Measurements from ENCODE around the gene KMT2B. TPM values are rescaled to one million over a fixed set of nuclear protein-coding genes. Genes with fewer than 3 reads are reported as not detected.

KMT2B gene
- total and polyA plus RNA-seq, 4 donors: 8.2 to 42.2 (median 28.5) TPM

DNA sequence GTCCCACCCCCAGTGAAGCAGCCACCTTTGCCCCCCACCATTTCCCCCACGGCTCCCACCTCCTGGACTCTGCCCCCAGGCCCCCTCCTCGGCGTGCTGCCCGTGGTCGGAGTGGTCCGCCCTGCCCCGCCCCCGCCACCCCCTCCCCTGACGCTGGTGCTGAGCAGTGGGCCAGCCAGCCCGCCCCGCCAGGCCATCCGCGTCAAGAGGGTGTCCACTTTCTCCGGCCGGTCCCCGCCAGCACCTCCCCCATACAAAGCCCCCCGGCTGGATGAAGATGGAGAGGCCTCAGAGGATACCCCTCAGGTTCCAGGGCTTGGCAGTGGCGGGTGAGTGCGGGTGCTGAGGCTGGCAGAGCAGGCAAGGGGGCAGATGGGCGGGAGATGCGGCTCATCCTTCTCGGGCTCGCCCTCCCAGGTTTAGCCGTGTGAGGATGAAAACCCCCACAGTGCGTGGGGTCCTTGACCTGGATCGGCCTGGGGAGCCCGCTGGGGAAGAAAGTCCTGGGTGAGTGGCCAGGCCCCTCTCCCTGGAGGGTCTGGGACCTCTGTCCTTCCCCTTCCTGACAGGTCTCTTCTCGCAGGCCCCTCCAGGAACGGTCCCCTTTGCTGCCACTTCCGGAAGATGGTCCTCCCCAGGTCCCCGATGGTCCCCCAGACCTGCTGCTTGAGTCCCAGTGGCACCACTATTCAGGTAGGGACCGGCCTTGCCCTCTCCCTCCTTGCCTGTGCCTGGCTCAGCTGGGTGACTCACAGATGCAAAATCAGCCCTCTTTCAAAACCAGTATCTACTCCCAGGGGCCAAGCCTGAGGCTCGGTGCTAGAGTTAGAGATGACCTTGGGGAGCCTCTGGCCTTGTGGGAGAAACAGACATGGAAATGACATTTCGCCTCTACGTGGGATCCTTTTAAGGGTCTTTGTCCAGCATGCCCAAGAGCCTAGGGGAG, 15.7 kb downstream of the KMT2B start:
- 93% methylated on average over 23 of the region's 35 CpGs for WGBS (ENCODE audit: insufficient coverage)
- H3K4me3 ChIP-seq (ENCODE audit: low read depth, low read length): no peak overlapping the region
- no peaks in the 10 kb centered on the region for H3K9me3 ChIP-seq (ENCODE audit: control insufficient read depth, insufficient read depth, low read length)
- no peak for DNase-seq (ENCODE audit: low read depth in 4 of 6, low spot score in 6 of 6)
- H3K4me1 ChIP-seq (ENCODE audit: control insufficient read depth, insufficient read depth, low read length): no peaks in the 10 kb centered on the region
- H3K27me3 ChIP-seq (ENCODE audit: control insufficient read depth, insufficient read depth, low read length): no peaks in the 10 kb centered on the region
- H3K36me3 ChIP-seq (ENCODE audit: control insufficient read depth, insufficient read depth, low read length): peaks cover 98% of the 10 kb centered on the region
- no peak overlapping the region for H3K27ac ChIP-seq (ENCODE audit: low read depth, low read length)

DNA sequence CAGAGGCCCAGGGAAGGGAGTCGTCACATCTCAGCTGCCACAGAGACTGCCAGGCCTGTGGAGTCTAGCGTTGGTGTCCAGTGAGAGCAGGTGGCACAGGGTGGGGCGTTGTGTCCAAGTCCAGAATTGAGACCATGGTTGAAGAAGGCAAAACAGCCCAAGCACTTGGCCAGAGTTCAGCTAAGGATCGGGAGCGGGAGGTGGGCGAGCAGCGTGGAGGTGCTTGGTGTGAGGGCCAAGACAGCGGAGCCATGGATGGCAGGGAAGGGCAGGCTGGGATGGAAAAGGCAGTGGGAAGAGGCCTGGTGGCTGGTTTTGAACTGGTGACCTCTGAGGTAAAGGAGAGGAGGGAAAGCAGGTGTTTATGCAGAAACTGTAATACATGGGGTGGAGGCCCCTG, 16.5 kb downstream of the KMT2B start:
- H3K27ac ChIP-seq (ENCODE audit: low read depth, low read length): no peak overlapping the region
- WGBS (ENCODE audit: insufficient coverage): 98% methylated on average over 8 of the region's 8 CpGs
- H3K36me3 ChIP-seq (ENCODE audit: control insufficient read depth, insufficient read depth, low read length): peaks cover 98% of the 10 kb centered on the region

DNA sequence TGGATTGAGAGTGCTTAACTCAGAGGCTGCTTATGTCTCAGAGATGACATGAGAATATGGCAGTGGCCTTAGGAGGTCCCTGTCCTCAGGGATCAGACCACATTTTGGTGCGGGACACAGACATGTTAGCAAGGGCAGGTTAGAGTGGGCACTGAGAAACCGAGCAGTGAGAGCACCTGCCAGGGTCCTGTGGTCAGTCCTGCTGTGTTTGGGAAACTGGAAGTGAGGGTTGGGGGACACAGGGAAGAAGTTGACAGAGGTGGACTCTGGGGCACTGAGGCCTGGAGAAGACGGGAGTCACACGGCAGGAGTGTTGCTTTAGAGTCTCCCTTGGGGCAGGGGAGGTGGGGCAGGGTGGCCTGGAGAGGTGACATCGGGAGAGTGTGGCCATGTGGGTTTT, 17.1 kb downstream of the KMT2B start:
- Histone ChIP-seq H3K9me3 (ENCODE audit: control insufficient read depth, insufficient read depth, low read length) (no peaks in the 10 kb centered on the region), H3K27me3 (ENCODE audit: control insufficient read depth, insufficient read depth, low read length) (no peaks in the 10 kb centered on the region), H3K4me3 (ENCODE audit: low read depth, low read length) (no peak overlapping the region), H3K27ac (ENCODE audit: low read depth, low read length) (no peak overlapping the region), H3K4me1 (ENCODE audit: control insufficient read depth, insufficient read depth, low read length) (peaks cover 7% of the 10 kb centered on the region), H3K36me3 (ENCODE audit: control insufficient read depth, insufficient read depth, low read length) (peaks cover 98% of the 10 kb centered on the region)
- DNase-seq (ENCODE audit: low read depth in 4 of 6, low spot score in 6 of 6): no peak
- 97% methylated on average over 4 of the region's 5 CpGs for WGBS (ENCODE audit: insufficient coverage)

More for the DNA sequence above, 16.5 kb downstream of the KMT2B start:
- DNase-seq (ENCODE audit: low read depth in 4 of 6, low spot score in 6 of 6): no peak
- H3K27me3 ChIP-seq (ENCODE audit: control insufficient read depth, insufficient read depth, low read length): no peaks in the 10 kb centered on the region
- H3K4me3 ChIP-seq (ENCODE audit: low read depth, low read length): no peak overlapping the region
- H3K9me3 ChIP-seq (ENCODE audit: control insufficient read depth, insufficient read depth, low read length): no peaks in the 10 kb centered on the region
- H3K4me1 ChIP-seq (ENCODE audit: control insufficient read depth, insufficient read depth, low read length): peaks cover under 1% of the 10 kb centered on the region

DNA sequence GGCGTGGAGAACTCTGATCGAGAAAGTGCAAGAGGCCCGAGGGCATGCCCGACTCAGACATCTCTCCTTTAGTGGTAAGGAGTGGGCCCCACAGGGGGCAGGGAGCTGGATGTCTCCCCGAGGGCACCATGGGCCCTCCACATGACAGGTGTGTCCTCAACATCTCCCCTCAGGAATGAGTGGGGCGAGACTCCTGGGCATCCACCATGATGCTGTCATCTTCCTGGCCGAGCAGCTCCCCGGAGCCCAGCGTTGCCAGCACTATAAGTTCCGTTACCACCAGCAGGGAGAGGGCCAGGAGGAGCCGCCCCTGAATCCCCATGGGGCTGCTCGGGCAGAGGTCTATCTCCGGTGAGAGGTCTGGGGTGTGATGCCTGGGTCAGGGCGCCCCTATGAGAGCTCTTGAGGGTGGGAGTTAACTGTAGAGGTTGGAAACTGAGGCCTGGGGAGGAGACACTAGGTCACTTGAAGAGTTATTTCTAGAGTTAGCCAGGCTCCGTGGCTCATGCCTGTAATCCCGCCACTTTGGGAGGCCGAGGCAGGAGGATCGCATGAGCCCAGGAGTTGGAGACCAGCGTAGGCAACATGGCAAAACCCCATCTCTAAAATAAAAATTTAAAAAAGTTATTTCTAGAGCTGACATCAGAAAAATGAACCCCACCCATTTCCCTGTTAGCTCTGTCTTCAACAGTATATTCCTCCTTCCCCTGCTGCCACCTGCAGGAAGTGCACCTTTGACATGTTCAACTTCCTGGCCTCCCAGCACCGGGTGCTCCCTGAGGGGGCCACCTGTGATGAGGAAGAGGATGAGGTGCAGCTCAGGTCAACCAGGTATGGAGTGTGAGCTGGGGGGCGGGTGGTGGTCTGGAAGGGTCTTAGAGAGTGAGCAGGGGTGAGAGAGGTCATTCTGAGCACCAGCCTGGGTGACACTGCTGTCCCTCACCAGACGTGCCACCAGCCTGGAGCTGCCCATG, 19.4 kb downstream of the KMT2B start:
- Histone ChIP-seq H3K4me1 (ENCODE audit: control insufficient read depth, insufficient read depth, low read length) (peaks cover 26% of the 10 kb centered on the region), H3K4me3 (ENCODE audit: low read depth, low read length) (no peak overlapping the region), H3K9me3 (ENCODE audit: control insufficient read depth, insufficient read depth, low read length) (no peaks in the 10 kb centered on the region), H3K27ac (ENCODE audit: low read depth, low read length) (no peak overlapping the region), H3K36me3 (ENCODE audit: control insufficient read depth, insufficient read depth, low read length) (peaks cover 75% of the 10 kb centered on the region), H3K27me3 (ENCODE audit: control insufficient read depth, insufficient read depth, low read length) (no peaks in the 10 kb centered on the region)
- DNase-seq (ENCODE audit: low read depth in 4 of 6, low spot score in 6 of 6): no peak
- 89% methylated on average over 18 of the region's 22 CpGs for WGBS (ENCODE audit: insufficient coverage)

DNA sequence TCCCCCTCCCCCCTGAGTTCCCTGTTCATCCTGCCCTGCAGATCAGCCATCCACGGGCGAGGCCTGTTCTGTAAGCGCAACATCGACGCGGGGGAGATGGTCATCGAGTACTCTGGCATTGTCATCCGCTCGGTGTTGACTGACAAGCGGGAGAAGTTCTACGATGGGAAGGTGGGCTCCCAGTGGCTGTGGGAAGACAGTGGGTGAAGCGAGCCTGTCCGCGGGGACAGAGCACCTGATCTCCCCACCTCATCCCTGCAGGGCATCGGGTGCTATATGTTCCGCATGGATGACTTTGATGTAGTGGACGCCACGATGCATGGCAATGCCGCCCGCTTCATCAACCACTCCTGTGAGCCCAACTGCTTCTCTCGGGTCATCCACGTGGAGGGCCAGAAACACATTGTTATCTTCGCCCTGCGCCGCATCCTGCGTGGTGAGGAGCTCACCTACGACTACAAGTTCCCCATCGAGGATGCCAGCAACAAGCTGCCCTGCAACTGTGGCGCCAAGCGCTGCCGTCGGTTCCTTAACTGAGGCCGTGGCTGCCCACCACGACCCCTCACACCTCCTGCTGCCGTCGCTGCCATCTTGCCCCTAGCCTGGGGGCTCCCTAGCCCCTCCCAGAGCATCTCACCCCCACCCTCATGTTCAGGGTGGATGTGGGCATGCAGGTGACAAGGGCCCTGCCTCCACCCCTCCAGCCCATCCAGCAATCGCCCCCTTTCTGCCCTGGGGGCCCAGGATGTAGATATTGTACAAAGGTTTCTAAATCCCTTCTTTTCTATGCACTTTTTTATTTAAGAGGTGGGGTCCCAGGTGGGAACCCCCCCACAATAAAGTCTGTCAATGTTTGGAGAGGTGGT, 20.5 kb downstream of the KMT2B start:
- H3K27ac ChIP-seq (ENCODE audit: low read depth, low read length): no peak overlapping the region
- peaks cover 26% of the 10 kb centered on the region for H3K4me1 ChIP-seq (ENCODE audit: control insufficient read depth, insufficient read depth, low read length)
- H3K36me3 ChIP-seq (ENCODE audit: control insufficient read depth, insufficient read depth, low read length): peaks cover 75% of the 10 kb centered on the region
- DNase-seq (ENCODE audit: low read depth in 4 of 6, low spot score in 6 of 6): no peak
- 95% methylated on average over 23 of the region's 37 CpGs for WGBS (ENCODE audit: insufficient coverage)
- no peak overlapping the region for H3K4me3 ChIP-seq (ENCODE audit: low read depth, low read length)
- no peaks in the 10 kb centered on the region for H3K9me3 ChIP-seq (ENCODE audit: control insufficient read depth, insufficient read depth, low read length)
- no peaks in the 10 kb centered on the region for H3K27me3 ChIP-seq (ENCODE audit: control insufficient read depth, insufficient read depth, low read length)

DNA sequence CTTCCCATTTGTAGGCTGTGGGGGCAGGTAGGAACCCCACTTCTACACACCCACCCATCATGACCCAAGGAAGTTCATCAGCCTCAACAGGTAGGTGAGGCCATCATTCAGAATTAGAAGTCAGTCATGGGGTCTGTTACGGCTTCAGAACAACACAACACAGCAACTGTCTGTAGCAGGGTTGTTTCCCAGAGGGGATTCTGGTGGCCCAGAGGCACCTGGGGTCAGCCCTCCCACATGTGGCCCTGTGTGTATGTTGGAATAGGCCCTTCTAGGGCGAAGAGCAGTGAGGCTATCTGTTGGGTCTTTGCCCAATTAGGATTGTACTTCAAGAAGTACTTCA, 21.1 kb downstream of the KMT2B start:
- 80% methylated on average over 2 of the region's 2 CpGs for WGBS (ENCODE audit: insufficient coverage)
- Histone ChIP-seq H3K9me3 (ENCODE audit: control insufficient read depth, insufficient read depth, low read length) (no peaks in the 10 kb centered on the region), H3K27me3 (ENCODE audit: control insufficient read depth, insufficient read depth, low read length) (no peaks in the 10 kb centered on the region), H3K4me3 (ENCODE audit: low read depth, low read length) (no peak overlapping the region), H3K36me3 (ENCODE audit: control insufficient read depth, insufficient read depth, low read length) (peaks cover 75% of the 10 kb centered on the region), H3K4me1 (ENCODE audit: control insufficient read depth, insufficient read depth, low read length) (peaks cover 28% of the 10 kb centered on the region), H3K27ac (ENCODE audit: low read depth, low read length) (no peak overlapping the region)
- DNase-seq (ENCODE audit: low read depth in 4 of 6, low spot score in 6 of 6): no peak

DNA sequence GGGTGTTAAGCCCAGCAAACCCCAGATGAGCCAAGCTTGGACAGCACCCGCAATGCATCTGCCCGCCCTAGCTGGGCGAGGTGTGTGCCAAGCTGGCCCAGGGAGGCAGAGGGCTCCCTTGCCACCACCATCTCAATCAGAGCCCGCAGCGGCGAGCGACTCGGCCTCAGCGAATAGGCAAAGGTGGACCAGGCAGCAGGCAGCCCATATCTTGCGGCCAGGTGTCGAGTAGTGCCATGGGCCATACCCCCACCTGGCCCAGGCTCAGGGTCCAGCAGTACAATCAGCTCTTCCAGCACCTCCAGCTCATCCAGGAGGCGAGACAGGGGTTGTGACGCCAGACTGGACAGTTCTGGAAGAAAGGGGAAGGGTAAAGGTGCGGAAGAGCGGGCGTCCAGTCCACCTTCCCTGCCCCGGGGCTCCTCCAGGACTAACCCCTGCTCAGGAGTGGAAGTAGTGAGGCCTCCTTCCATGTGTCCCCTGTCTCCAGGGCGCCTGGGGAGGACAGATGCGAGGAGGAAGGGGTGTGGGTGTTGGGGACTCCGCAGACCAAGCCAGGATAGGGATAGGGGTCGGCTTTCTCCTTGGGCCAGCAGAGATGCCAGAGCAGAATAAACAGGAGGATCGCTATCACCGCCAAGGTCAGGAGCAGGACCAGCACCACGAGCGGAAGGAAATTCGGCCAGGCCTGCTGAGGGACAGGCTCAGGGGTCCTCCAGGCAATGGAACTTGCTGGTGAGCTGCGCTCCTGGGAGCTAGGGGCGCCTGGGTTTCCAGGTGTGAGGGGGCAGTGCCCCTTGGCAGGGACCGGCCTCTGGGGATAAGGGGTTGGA, 21.7 kb downstream of the KMT2B start:
- Histone ChIP-seq H3K27ac (ENCODE audit: low read depth, low read length) (no peak overlapping the region), H3K36me3 (ENCODE audit: control insufficient read depth, insufficient read depth, low read length) (peaks cover 72% of the 10 kb centered on the region), H3K4me3 (ENCODE audit: low read depth, low read length) (peak overlapping the region; percentile 61), H3K9me3 (ENCODE audit: control insufficient read depth, insufficient read depth, low read length) (no peaks in the 10 kb centered on the region), H3K4me1 (ENCODE audit: control insufficient read depth, insufficient read depth, low read length) (peaks cover 35% of the 10 kb centered on the region), H3K27me3 (ENCODE audit: control insufficient read depth, insufficient read depth, low read length) (no peaks in the 10 kb centered on the region)
- DNase-seq (ENCODE audit: low read depth in 4 of 6, low spot score in 6 of 6): no peak
- 79% methylated on average over 25 of the region's 29 CpGs for WGBS (ENCODE audit: insufficient coverage)

DNA sequence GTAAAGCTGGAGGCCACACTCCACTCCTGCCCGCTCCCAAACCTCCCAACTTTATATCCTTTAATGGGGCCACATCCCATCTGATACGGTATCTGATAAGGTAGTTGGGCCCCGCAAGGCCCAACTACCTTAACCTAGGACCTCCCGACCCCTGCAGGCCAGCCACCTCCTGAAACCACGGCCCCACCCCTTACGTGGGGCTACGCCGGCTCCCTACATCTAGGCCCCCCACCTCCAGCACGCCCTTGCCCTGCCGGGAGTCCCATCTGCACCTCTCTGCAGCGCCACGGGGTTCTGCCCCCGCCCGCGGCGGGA, 22.3 kb downstream of the KMT2B start:
- Histone ChIP-seq H3K27ac (ENCODE audit: low read depth, low read length) (peak overlapping the region; percentile 62), H3K4me1 (ENCODE audit: control insufficient read depth, insufficient read depth, low read length) (peaks cover 40% of the 10 kb centered on the region), H3K27me3 (ENCODE audit: control insufficient read depth, insufficient read depth, low read length) (no peaks in the 10 kb centered on the region), H3K36me3 (ENCODE audit: control insufficient read depth, insufficient read depth, low read length) (peaks cover 66% of the 10 kb centered on the region), H3K9me3 (ENCODE audit: control insufficient read depth, insufficient read depth, low read length) (no peaks in the 10 kb centered on the region), H3K4me3 (ENCODE audit: low read depth, low read length) (peak overlapping the region; percentile 61)
- WGBS (ENCODE audit: insufficient coverage): 4% methylated on average over 16 of the region's 16 CpGs
- DNase-seq (ENCODE audit: low read depth in 4 of 6, low spot score in 6 of 6): no peak

All from spinal cord (tissue), 10 donors.